GM18907 (cell line): ENCODE results near the gene FAM3D.
A peak's percentile ranks its signal among the peaks of the same experiment; 100 is the strongest.

Experiments used
- ATAC-seq: cut with Tn5 transposase; IDR thresholded peaks from one replicate; pipeline ENCODE4 v1.9.1; 2021; ENCODE audit warnings: mild to moderate bottlenecking, moderate library complexity; ENCODE audit not compliant: unreplicated experiment

The FAM3D gene

DNA sequence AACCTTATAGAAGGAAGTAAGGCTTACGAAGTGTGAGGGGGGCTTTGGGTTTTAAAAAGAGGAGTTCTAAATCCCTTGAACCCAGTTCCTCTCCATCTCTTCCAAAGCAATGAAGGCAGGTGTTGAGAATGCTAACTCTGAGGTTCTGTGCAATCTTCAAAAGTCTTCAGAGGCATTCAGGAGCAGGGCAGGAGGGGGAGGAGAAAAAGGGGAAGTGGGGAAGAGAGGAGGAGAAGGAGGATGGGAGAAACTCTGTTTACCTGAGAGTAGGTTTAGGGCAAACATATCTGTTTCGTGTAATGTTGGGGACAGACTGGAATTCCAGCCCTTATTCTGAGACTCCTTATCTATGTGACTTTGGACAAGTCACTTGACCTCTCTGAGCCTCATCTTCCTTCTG, 36.9 kb downstream of the FAM3D start:
- ATAC-seq = no peak

DNA sequence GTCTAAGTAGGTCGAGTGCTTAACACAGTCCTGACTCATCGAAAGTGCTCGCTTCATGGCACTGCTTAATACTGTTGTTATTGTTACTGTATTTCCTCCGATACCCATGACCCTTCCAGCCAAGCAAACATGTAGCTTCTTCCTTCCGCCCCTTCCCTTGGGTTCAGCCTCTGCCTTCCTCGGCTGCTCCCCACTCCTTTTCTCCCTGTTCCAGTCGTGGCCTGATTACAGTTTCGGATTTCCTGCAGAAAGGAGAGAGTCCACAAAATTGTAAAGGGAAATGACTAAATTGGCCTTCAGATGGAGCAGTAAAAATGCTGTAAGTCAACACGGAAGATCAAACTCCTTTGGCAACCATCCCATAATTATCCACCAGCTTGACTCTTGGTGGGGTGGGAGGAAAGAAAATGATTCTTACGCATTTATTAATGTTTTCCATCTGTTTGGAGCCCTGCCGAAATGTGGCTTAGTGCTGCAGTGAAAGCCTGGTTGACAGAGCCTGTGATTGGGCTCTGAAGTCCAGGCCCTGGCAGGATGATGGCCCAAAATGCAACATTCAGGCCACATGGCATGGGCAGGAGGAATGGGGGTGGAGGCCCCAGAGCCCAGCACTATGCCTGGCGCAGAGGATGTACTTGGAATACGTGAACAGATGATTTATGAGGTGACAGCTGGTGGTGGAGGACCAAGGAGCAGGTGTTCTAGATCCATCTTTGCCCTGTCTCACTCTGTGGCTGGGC, 37.6 kb downstream of the FAM3D start:
- ATAC-seq = no peak

- ATAC-seq = no peak
Measured at GRCh38 chr3:58627941-58628340, 38.6 kb downstream of the FAM3D start.

DNA sequence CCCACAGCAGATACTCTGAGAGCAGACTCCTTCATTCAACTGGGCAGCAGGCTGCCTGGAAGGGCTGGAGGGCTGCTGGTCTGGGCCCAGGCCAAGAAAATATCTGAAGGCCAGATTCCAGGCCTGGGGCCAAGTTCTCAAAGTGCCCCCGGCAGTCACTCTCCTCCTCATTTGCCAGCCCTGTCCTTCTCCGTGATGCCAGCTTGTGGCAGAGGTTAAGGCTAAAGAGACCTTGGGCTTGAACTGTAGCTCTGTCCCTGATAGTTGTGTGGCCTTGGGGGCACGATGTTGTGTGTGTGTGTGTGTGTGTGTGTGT, 39.0 kb downstream of the FAM3D start:
- ATAC-seq = no peak

- ATAC-seq = no peak
Measured at GRCh38 chr3:58626841-58627569, 39.6 kb downstream of the FAM3D start.

- ATAC-seq = no peak
Measured at GRCh38 chr3:58625196-58625824, 41.3 kb downstream of the FAM3D start.

- no peak for ATAC-seq
Measured at GRCh38 chr3:58624550-58624949, 42.0 kb downstream of the FAM3D start.

- ATAC-seq = no peak
Measured at GRCh38 chr3:58623961-58624360, 42.6 kb downstream of the FAM3D start.

- ATAC-seq = no peak
Measured at GRCh38 chr3:58623478-58623877, 43.1 kb downstream of the FAM3D start.

GRCh38 chr3:58622892-58623291, 43.7 kb downstream of the FAM3D start:
- ATAC-seq = no peak

GRCh38 chr3:58622436-58622835, 44.1 kb downstream of the FAM3D start:
- ATAC-seq = no peak

- no peak for ATAC-seq
Measured at GRCh38 chr3:58621086-58621830, 45.3 kb downstream of the FAM3D start.

DNA sequence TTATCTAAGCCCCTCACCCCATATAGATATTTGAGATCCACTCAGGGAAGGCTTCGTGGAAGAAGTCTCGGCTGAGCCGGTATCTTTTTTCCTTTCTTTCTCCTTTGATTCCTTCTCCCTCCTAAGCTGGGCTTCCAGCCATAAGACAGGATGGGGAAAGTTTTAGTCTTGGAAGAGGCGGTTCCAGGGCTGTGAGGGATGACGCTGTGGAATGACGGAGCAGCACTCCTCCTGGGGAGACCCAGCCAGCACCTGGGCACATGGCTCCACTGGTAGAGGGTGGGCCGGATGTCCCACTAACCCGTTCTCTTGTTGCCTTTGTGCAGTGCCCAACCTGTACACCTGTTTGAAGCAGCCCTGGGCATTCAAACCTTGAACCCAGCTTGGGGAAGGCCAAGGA, 46.2 kb downstream of the FAM3D start:
- no peak for ATAC-seq

DNA sequence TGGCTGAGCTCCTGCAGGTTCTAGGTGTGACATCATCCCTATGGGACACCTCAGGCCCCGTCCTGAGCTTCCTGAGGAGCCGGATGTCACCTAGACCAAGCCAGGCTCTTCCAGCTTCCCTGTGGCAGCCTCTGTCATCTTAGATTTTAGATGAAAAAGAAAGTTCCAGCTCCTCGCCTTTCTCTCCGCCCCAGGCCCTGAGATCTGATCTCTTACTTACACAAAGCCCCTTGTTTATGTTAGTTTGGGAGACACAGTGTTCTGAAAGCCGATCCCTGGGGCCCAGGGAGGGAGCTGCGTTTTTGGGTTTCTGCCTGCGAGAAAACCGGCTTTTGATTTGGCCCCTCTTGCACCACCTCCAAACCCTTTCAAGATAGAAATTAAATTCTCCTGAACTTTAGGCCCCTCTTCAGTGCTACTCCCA, 49.2 kb downstream of the FAM3D start:
- ATAC-seq = no peak

- ATAC-seq = no peak
Measured at GRCh38 chr3:58613236-58614132, 53.1 kb downstream of the FAM3D start.

GRCh38 chr3:58612830-58613229, 53.7 kb downstream of the FAM3D start:
- no peak for ATAC-seq

- ATAC-seq = peak; percentile 57
Measured at GRCh38 chr3:58609990-58610389, 56.6 kb downstream of the FAM3D start.

DNA sequence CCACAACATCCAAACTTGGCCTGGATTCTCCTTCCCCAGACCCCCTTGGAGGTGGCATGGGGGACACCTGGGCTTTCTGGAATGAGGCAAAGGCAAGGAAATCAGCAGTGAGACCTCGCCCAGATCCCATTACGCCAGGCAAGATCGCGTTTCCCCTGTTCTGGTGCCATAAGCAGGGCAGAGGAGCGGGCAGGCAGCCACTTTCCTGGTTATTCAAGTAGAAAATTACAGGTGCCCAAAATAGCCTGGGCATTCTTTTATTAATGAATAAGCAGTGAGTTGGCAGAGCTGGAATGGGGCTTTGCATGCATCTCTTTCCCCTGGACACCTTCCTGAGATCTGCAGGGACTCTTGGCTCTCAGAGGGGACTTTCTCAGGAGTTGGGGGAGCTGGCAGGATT, 57.9 kb downstream of the FAM3D start:
- no peak for ATAC-seq

GRCh38 chr3:58607816-58608215, 58.8 kb downstream of the FAM3D start:
- ATAC-seq = peak; percentile 54

GRCh38 chr3:58606693-58607092, 59.9 kb downstream of the FAM3D start:
- no peak for ATAC-seq
